WTC11 (cell line): ENCODE measurements around the gene BNIP2.

Source experiments
- AFF4 ChIP-seq: sonication (generic); formaldehyde crosslinking; IDR thresholded peaks from 2 replicates; pipeline ENCODE4 v1.8.1; 2023; ENCODE audit warnings: mild to moderate bottlenecking, missing genetic modification reagents, borderline replicate concordance
- ATF2 ChIP-seq: sonication (generic); formaldehyde crosslinking; IDR thresholded peaks from 2 replicates; pipeline ENCODE4 v1.8.1; 2022; ENCODE audit warnings: low read depth, missing genetic modification reagents, borderline replicate concordance
- ATF3 ChIP-seq: sonication (generic); formaldehyde crosslinking; conservative IDR thresholded peaks from 2 replicates; pipeline ENCODE4 v1.8.1; 2022; ENCODE audit warnings: mild to moderate bottlenecking, missing genetic modification reagents
- CTCF ChIP-seq: fragments of 200-600 bp; IDR thresholded peaks from 2 replicates; pipeline ENCODE4 v1.8.0; 2022; ENCODE audit warnings: antibody characterized with exemption
- ESRRA ChIP-seq: sonication (generic); formaldehyde crosslinking; IDR thresholded peaks from 2 replicates; pipeline ENCODE4 v1.8.1; 2022; ENCODE audit warnings: mild to moderate bottlenecking, missing genetic modification reagents, borderline replicate concordance
- JUN ChIP-seq: sonication (generic); formaldehyde crosslinking; IDR thresholded peaks from 2 replicates; pipeline ENCODE4 v1.8.0; 2023; ENCODE audit warnings: mild to moderate bottlenecking, missing genetic modification reagents
- KAT7 ChIP-seq: sonication (generic); formaldehyde crosslinking; IDR thresholded peaks from 2 replicates; pipeline ENCODE4 v1.8.1; 2023; ENCODE audit warnings: missing genetic modification reagents, mild to moderate bottlenecking, borderline replicate concordance
- NFYB ChIP-seq: sonication (generic); formaldehyde crosslinking; conservative IDR thresholded peaks from 2 replicates; pipeline ENCODE4 v1.8.0; 2022; ENCODE audit warnings: low read depth, missing genetic modification reagents
- SOX15 ChIP-seq: fragments of 250-450 bp; sonication (Bioruptor Pico); IDR thresholded peaks from 2 replicates; pipeline ENCODE4 v1.9.0; 2021; ENCODE audit warnings: mild to moderate bottlenecking
- USF1 ChIP-seq: sonication (generic); formaldehyde crosslinking; IDR thresholded peaks from 2 replicates; pipeline ENCODE4 v1.8.0; 2022; ENCODE audit warnings: mild to moderate bottlenecking, missing genetic modification reagents
- TF ChIP-seq, protein P1 (sequence below): sonication (generic); formaldehyde crosslinking; IDR thresholded peaks from 2 replicates; pipeline ENCODE4 v1.8.0; 2022; ENCODE audit warnings: mild to moderate bottlenecking, missing genetic modification reagents

- TF ChIP-seq CTCF (no peak), USF1 (CRISPR knock-in tag) (no peak), NFYB (no peak), AFF4 (no peak), ESRRA (CRISPR knock-in tag) (no peak), KAT7 (CRISPR knock-in tag) (no peak), ATF2 (no peak), JUN (CRISPR knock-in tag) (no peak), ATF3 (CRISPR knock-in tag) (no peak), SOX15 (CRISPR knock-in tag) (no peak)
- TF ChIP-seq, protein P1, sequence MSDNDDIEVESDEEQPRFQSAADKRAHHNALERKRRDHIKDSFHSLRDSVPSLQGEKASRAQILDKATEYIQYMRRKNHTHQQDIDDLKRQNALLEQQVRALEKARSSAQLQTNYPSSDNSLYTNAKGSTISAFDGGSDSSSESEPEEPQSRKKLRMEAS, result no peak
These were observed 8.2 kb downstream of the BNIP2 start for GRCh38 chr15:59680870-59681269.
